ENCODE data around the gene TARBP1. TPM values are rescaled to one million over a fixed set of nuclear protein-coding genes. Genes with fewer than 3 reads are reported as not detected.

TARBP1 gene
- total and polyA plus RNA-seq, 2 of the 4 experiments (the other 2 are of a cell fraction), result 10.6 to 17.7 TPM

GRCh38 chr1:234479310-234479559 lies 256 bp upstream of the TARBP1 start:
- H2BK120ac ChIP-seq (ENCODE audit: low read depth, low read length), result no peak overlapping the region
- H4K91ac ChIP-seq (ENCODE audit: insufficient read depth, low read depth, low read length), result no peak overlapping the region
- POLR2A ChIA-PET (ENCODE audit: unreplicated experiment), result no interaction called here
- no CpG with 5 or more reads among the region's 5 CpGs for WGBS, 2 experiments (ENCODE audit: extremely low coverage in 2 of 2, insufficient read length in 1 of 2)
- H3K79me1 ChIP-seq (ENCODE audit: low read depth in 1 of 2, low read length in 2 of 2), result peaks cover 0 to 11% of the 10 kb centered on the region in 2 experiments; a peak in 3 of 4 replicates
- H3K56ac ChIP-seq (ENCODE audit: extremely low read depth, insufficient read depth, low read length), result no peak overlapping the region
- no peak overlapping the region for H3K9ac ChIP-seq (ENCODE audit: low read depth, low read length)
- H3K18ac ChIP-seq (ENCODE audit: low read depth, low read length), result no peak overlapping the region
- peaks cover 5% of the 10 kb centered on the region for H3K4me1 ChIP-seq (ENCODE audit: control insufficient read depth, insufficient read depth, low read length)
- H4K5ac ChIP-seq (ENCODE audit: low read depth, low read length), result peak overlapping the region; percentile 66; the same call in 1 of the 2 replicates
- peak overlapping the region; percentile 83; the same call in 1 of the 2 replicates for H3K4me3 ChIP-seq (ENCODE audit: insufficient read depth, low read depth, low read length)
- intact Hi-C loops (cut with micrococcal nuclease) (loop anchor here (2.0 to 10.0 kb wide), 3 partner anchors 157 to 1156 kb away; no protein-coding TSS in a partner anchor), in situ Hi-C loops (cut with MboI; ENCODE audit: low sequenced_read_pairs) (loop anchor here (25.0 kb wide), 1 partner anchor 383 kb away; no protein-coding TSS in a partner anchor), dilution Hi-C loops (cut with HindIII; ENCODE audit: low sequenced_read_pairs, unreplicated experiment) (no loop called here)
- peak overlapping the region; percentile 97 for H2AFZ ChIP-seq (replicated peaks; ENCODE audit: low read length, poor library complexity)
- no peak overlapping the region for H3K14ac ChIP-seq (replicated peaks; ENCODE audit: low read depth, low read length)
- no peak overlapping the region for H3K23ac ChIP-seq (ENCODE audit: low read depth, low read length)
- no peaks in the 10 kb centered on the region for H3K9me3 ChIP-seq (ENCODE audit: control insufficient read depth, insufficient read depth, low read length)
- H2BK5ac ChIP-seq (ENCODE audit: low read depth, low read length, poor library complexity, severe bottlenecking), result no peak overlapping the region
- H2BK15ac ChIP-seq (ENCODE audit: low read depth, low read length), result no peak overlapping the region
- no peaks in the 10 kb centered on the region; the same call in none of the 2 replicates for H3K9me1 ChIP-seq (ENCODE audit: insufficient read depth, low read length)
- peak overlapping the region; percentile 79 for H3K4me2 ChIP-seq (ENCODE audit: low read depth, low read length)
- TF ChIP-seq, protein P1, sequence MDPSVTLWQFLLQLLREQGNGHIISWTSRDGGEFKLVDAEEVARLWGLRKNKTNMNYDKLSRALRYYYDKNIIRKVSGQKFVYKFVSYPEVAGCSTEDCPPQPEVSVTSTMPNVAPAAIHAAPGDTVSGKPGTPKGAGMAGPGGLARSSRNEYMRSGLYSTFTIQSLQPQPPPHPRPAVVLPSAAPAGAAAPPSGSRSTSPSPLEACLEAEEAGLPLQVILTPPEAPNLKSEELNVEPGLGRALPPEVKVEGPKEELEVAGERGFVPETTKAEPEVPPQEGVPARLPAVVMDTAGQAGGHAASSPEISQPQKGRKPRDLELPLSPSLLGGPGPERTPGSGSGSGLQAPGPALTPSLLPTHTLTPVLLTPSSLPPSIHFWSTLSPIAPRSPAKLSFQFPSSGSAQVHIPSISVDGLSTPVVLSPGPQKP (IDR thresholded peaks at IDR 0.05; ENCODE audit: borderline replicate concordance, low read depth, low read length), result no peak
- no peak for TF ChIP-seq RAD21 (IDR thresholded peaks at IDR 0.05; ENCODE audit: low read length)
- no peak for TF ChIP-seq RCOR1 (IDR thresholded peaks at IDR 0.05; ENCODE audit: insufficient replicate concordance, low read length)
- TF ChIP-seq MAFK (IDR thresholded peaks at IDR 0.05; ENCODE audit: low read depth, low read length), result no peak
- TF ChIP-seq MAZ (IDR thresholded peaks at IDR 0.05; ENCODE audit: borderline replicate concordance, low read depth, low read length), result no peak
- TF ChIP-seq FOS (IDR thresholded peaks at IDR 0.05; ENCODE audit: low read depth, low read length), result no peak
- no peak for TF ChIP-seq NFE2L2 (IDR thresholded peaks at IDR 0.05; ENCODE audit: low read depth, low read length)
- no peak for TF ChIP-seq BHLHE40 (IDR thresholded peaks at IDR 0.05; ENCODE audit: low read depth, low read length)
- TF ChIP-seq USF2 (IDR thresholded peaks at IDR 0.05; ENCODE audit: low read depth, low read length), result no peak
- no peak for TF ChIP-seq POLR2A (IDR thresholded peaks at IDR 0.05; ENCODE audit: low read depth, low read length)
- no peak for TF ChIP-seq MXI1 (IDR thresholded peaks at IDR 0.05; ENCODE audit: borderline replicate concordance, low read depth, low read length)
- H4K8ac ChIP-seq (ENCODE audit: low read depth in 2 of 2, low read length in 2 of 2), result peak overlapping the region; percentile 67 to 78; a peak in 3 of 4 replicates
- H3K36me3 ChIP-seq (ENCODE audit: control insufficient read depth, insufficient read depth, low read length), result no peaks in the 10 kb centered on the region
- 0 out of 2 replicates have a peak, but pooled peaks cover 2% of the 10 kb centered on the region for H3K27me3 ChIP-seq (ENCODE audit: control insufficient read depth, insufficient read depth, low read length)
- no peaks in the 10 kb centered on the region; the same call in 1 of the 2 replicates for H4K20me1 ChIP-seq (ENCODE audit: insufficient read depth, low read length)
- H2AK9ac ChIP-seq (replicated peaks; ENCODE audit: low read depth, low read length, poor library complexity), result peak overlapping the region; percentile 15
- H3K27ac ChIP-seq (ENCODE audit: insufficient read depth, low read length), result no peak overlapping the region
- DNase-seq, result no peak
- BruUV-seq (replicated peaks), result no TSS peak
- peak overlapping the region; percentile 3; the same call in 1 of the 2 replicates for H2AK5ac ChIP-seq (ENCODE audit: low read depth, low read length)
- ATAC-seq (ENCODE audit: low read depth), result no peak
- CTCF ChIA-PET, result no interaction called here
- no peak overlapping the region for H2BK20ac ChIP-seq (ENCODE audit: low read depth, low read length)
- H3K4ac ChIP-seq (ENCODE audit: low read depth, low read length), result peak overlapping the region; percentile 48; the same call in 1 of the 2 replicates

All from IMR-90 (cell line).